22Rv1 (cell line): ENCODE measurements around the gene UBXN11.

Experiments used
- ZFX ChIP-seq: fragments of 450-650 bp; IDR thresholded peaks from 2 replicates; pipeline ENCODE4 v1.6.1; 2017; ENCODE audit warnings: antibody characterized with exemption, borderline replicate concordance
- TF ChIP-seq, protein P1 (sequence below): fragments of 450-650 bp; IDR thresholded peaks from 2 replicates; pipeline ENCODE4 v1.5.1; 2017; ENCODE audit warnings: mild to moderate bottlenecking

DNA sequence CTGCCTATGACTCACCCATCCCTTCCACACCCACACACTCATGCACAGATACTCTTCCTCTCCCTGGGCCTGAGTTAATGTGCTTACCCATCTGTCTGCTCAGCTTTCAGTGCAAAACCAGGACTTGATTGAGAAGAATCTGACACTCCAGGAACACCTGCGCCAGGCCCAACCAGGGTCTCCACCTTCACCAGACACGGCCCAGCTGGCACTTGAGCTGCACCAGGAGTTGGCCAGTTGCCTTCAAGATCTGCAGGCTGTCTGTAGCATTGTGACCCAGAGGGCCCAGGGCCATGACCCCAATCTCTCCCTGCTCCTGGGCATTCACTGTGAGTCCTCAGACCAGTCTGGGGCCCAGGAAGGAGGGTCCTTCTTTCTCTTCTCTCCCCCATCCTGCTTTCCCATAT is 30.0 kb downstream of the UBXN11 start:
- TF ChIP-seq, protein P1, sequence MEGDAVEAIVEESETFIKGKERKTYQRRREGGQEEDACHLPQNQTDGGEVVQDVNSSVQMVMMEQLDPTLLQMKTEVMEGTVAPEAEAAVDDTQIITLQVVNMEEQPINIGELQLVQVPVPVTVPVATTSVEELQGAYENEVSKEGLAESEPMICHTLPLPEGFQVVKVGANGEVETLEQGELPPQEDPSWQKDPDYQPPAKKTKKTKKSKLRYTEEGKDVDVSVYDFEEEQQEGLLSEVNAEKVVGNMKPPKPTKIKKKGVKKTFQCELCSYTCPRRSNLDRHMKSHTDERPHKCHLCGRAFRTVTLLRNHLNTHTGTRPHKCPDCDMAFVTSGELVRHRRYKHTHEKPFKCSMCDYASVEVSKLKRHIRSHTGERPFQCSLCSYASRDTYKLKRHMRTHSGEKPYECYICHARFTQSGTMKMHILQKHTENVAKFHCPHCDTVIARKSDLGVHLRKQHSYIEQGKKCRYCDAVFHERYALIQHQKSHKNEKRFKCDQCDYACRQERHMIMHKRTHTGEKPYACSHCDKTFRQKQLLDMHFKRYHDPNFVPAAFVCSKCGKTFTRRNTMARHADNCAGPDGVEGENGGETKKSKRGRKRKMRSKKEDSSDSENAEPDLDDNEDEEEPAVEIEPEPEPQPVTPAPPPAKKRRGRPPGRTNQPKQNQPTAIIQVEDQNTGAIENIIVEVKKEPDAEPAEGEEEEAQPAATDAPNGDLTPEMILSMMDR, result no peak
- TF ChIP-seq ZFX, result no peak
